ENCODE results near the gene PTGS1. TPM values are rescaled to one million over a fixed set of nuclear protein-coding genes. Genes with fewer than 3 reads are reported as not detected.

PTGS1 gene
- total and polyA plus RNA-seq, 2 donors (not counting 1 experiment from before 2014, with no cell fraction given): 9.5 to 15.3 TPM

GRCh38 chr9:122377241-122378164, 6.7 kb downstream of the PTGS1 start:
- Mint-ChIP-seq H3K9me3 (ENCODE audit: insufficient read depth) (no peaks in the 10 kb centered on the region), H3K4me3 (no peak overlapping the region), H3K4me1 (peaks cover 41% of the 10 kb centered on the region), H3K27ac (peak overlapping the region; percentile 41), H3K27me3 (no peaks in the 10 kb centered on the region)
- Histone ChIP-seq H3K79me2 (ENCODE audit: control insufficient read depth, insufficient read depth, low read length) (peaks cover 6% of the 10 kb centered on the region), H3K27me3 (replicated peaks in 1 of 4; ENCODE audit: control extremely low read depth in 1 of 4, control insufficient read depth in 3 of 4, insufficient read depth in 4 of 4, low read length in 3 of 4) (no peaks in the 10 kb centered on the region), H3K4me2 (replicated peaks; ENCODE audit: low read depth, low read length, poor library complexity, severe bottlenecking) (peak overlapping the region; percentile 57), H3K9me3 (ENCODE audit: control extremely low read depth in 1 of 3, control insufficient read depth in 2 of 3, insufficient read depth in 1 of 3, low read length in 2 of 3) (peaks cover 1 to 8% (median 6%) of the 10 kb centered on the region in 3 donors), H4K20me1 (ENCODE audit: control insufficient read depth, insufficient read depth, low read length, poor library complexity, severe bottlenecking) (no peaks in the 10 kb centered on the region), H2AFZ (ENCODE audit: insufficient read depth, low read depth, low read length, poor library complexity, severe bottlenecking) (peak overlapping the region; percentile 31), H3K36me3 (replicated peaks in 1 of 2; ENCODE audit: control extremely low read depth in 1 of 2, control insufficient read depth in 1 of 2, extremely low read depth in 1 of 2, insufficient read depth in 2 of 2, low read length in 1 of 2) (peaks cover 2 to 33% of the 10 kb centered on the region in 2 experiments), H3K9ac (ENCODE audit: low read length) (no peak overlapping the region), H3K27ac (ENCODE audit: low read length in 2 of 2) (no peak overlapping the region), H3K4me3 (ENCODE audit: control extremely low read depth in 1 of 5, extremely low read depth in 1 of 5, insufficient read depth in 1 of 5, low read depth in 2 of 5, low read length in 4 of 5) (no peak overlapping the region), H3K4me1 (ENCODE audit: control insufficient read depth in 2 of 2, insufficient read depth in 2 of 2, low read length in 2 of 2) (peaks cover 25 to 32% of the 10 kb centered on the region in 2 donors)
- TF ChIP-seq EZH2 (IDR thresholded peaks at IDR 0.05; ENCODE audit: borderline replicate concordance, insufficient read depth, low read depth, low read length, poor library complexity, severe bottlenecking) (no peak), CTCF (IDR thresholded peaks at IDR 0.05) (no peak)
- peak; percentile 28 for DNase-seq
- 69% methylated on average over 17 of the region's 24 CpGs for WGBS (ENCODE audit: insufficient coverage)
- intact Hi-C loops (cut with micrococcal nuclease): loop anchor here (5.0 kb wide), 1 partner anchor 75 kb away; no protein-coding TSS in a partner anchor
- peak; percentile 33 for ATAC-seq (ENCODE audit: low read depth)
- ChIA-PET CTCF (interaction anchor here (0.6 to 0.9 kb wide), 2 partner anchors 12 to 76 kb away, joined by 3 read pairs; no protein-coding TSS in a partner anchor), POLR2A (interaction anchor here (1.0 kb wide), 1 partner anchor 12 kb away, joined by 3 read pairs; no protein-coding TSS in a partner anchor)
